Stimulated activated CD4-positive, alpha-beta T cell treated with anti-CD3 and anti-CD28 coated beads, Interleukin-12 subunit alpha, Interleukin-12 subunit beta, amount 100 ng/mL, for 48 hours (primary cell): ENCODE data around the gene SURF2.

Experiments used
- DNase-seq, 3 donors: peaks; one replicate each; pipeline ENCODE4 v3.0.0-alpha.2; 2020; ENCODE audit warnings: low read depth in 2 of 3, low spot score in 1 of 3

Gene SURF2

DNA sequence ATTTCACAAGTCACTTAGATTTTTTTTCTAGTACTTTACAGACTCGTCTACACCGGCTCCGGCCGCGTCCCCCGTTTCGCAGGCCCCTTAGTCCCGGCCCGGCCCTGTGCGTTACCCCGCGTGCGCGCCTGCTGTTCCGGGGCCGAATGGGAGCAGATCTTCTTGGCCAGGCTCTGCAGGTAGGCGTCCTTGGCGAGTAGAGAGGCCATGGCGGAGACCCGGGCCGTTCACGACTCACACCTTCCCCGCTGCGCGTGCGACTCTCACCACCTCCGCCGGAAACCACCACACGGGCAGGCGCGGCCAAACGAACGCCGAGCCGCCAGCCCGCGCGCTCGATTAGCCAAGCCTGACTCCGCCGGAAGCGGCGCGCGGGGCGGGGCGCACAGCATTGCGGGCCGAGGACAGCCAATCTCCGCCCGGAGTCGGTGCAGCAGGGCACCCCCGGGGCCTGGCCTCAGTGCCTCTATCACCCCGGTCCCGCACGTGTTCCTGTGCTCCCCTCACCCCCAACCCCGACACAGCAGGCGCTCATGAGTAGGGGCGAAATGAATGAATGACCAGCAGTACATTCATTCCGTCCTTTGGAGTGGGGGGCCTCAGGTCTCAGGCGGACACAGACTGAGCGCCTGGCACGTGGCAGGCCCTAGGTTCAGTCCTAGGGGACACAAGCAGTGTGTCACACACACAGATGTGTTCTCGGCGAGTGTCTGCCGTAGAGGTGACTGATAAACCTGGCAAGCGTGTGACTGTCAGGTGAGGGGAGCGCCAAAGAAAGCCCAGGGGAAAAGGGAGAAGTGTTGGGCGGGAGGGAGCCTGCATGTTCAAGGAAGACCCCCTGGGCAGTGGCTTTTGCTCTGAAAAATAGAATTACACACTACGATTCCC, 20.2 kb upstream of the SURF2 start, which contains the start of gene SURF6:
SURF6 (minus strand) TSS at position 265 of the 888 bp plus-strand sequence; CDS start at position 209, 56 bp downstream.
- DNase-seq, result peak; percentile 88 to 93 (median 90)

DNA sequence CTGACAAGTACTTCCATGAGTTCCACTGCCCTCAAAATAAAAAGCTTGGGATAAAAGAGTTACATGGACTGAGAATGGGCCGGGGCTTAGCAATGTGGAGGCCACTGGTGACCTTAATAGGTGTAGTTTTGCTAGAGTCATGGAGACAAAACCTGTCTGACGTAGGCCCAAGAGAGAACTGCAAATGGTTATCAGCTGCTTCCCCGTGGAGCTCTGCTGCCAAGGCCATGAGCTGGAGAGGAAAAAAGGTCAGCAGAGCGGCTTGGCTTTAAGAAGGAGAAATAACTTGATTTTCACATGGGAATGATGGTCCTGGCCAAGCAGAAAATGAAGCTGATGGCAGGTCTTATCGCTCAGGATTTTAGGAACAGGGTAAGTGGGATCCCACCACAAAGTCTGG, 16.7 kb upstream of the SURF2 start:
- no peak for DNase-seq

DNA sequence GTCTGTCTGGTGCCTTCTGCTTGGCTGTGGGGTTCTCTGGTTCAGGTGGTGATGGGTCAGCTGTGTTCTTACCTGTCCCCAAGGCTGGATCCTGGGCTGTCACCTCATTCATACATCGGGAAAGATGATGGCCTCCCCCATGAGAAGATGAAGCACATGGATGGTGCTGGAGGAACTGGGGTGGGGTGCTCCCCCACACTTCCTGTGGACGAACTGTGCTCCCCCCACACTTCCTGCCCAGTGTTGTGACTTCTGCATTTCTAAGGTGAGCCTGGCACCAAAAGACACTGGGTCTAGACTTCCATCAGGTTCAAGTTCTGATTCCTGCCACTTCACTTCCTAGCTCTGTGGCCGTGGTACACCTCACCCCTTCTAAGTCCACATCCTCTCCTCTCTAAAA, 16.1 kb upstream of the SURF2 start:
- no peak for DNase-seq

DNA sequence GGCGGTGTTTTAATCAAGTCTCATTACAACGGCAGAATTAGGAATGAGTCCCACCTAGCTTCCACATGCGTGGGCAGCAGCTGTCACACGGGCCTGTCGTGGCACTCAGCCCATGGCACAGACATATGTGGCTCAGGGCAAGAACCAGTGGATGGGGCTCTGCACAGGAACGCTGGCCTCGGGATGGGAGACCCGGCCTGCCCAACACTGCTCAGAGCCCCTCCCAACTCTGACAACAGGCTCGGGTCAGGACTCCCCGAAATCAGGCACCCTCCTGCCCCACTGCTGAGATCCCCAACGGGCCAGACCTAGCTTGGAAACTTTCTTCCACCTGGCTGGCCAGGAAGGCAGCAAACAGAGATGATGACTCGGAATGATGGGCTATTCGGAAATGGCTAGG, 15.4 kb upstream of the SURF2 start:
- DNase-seq, result no peak

DNA sequence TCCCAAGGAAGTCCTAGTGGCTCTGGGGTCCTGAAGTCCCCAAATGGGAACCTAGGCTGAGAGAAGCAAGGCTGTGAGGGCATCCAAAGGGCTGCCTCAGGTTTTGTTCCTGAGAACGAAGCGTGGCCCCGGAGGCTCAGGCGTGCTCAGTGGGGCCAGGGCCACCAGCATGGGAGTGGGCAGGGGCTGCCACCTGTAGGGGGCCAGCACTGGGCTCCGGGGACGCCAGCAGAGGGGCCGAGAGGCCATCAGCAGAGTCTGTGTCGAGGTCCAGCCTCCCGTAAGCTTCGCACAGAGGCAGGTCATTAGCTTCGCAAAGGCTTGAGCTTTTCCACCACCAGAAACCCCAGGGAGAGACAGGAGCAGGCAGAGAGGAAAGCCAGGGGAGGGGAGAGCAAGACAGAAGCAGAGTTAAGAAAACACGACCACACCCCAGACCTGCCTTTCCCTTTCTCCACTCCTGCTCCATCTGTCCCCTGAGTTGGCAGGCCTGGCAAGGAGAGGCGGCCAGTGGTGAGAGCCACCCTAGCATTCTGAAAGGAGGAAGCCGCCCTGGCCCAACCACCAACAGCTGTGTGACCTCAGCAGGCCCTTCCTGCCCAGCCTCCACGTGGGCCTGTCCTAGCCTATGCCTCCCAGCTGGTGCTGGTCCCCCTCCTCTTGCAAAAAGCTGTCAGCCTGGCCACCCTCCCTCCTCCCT, 14.8 kb upstream of the SURF2 start:
- no peak for DNase-seq

DNA sequence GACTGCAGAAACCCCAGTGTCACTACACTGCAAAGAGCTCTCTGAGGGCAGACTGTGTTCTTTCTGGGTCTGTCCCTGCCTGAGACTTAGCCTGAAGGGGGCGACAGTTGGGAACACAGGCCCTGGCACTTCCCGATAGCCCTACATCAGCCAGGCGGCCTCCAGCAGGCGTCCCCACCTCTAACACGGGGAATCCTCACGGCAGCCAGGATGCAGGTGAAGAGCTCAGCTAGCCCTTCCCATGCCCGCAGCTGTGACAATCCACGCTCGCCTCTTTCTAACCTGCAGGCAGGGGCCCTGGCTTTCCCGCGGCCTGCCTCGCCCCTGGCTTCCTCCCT, 14.3 kb upstream of the SURF2 start:
- no peak for DNase-seq

DNA sequence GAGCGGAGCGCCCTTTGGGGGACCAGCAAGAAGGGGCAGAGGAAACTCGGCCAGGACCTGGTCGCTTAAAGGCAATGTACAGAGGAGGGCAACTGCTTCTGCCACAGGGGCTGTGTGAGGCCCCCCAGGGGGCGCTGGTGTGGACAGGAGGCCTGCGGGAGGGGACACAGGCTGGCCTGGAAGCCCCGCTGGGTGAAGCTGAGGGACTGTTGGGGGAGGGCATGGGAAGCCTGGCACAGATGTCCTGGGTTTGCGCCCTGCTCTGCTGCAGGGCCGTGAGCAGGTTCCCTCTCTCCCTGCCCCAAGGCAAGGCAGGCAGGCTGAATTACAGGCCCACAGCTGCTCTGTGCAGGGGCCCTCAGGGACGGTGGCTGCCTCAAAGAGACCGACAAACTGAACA, 13.8 kb upstream of the SURF2 start:
- no peak for DNase-seq

DNA sequence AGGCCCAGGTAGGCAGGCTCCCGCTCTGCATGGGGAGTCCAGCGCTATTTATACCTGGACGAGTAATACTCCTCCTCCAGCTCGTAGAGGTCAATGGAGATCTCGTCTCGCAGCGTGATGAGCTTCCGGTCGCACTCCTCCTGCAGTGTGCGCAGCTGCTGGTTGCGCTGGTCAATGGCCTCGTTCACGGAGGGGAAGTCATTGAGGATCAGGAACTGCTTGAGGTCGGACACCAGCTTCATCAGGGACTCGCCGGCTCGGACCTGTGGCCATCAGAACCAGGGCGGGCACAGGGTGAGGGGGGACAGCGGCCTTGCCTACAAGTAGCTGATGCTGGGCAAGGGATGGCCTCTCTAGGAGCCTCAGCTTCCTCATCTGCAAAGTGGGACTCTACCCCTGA, 12.3 kb upstream of the SURF2 start:
- DNase-seq, result no peak

DNA sequence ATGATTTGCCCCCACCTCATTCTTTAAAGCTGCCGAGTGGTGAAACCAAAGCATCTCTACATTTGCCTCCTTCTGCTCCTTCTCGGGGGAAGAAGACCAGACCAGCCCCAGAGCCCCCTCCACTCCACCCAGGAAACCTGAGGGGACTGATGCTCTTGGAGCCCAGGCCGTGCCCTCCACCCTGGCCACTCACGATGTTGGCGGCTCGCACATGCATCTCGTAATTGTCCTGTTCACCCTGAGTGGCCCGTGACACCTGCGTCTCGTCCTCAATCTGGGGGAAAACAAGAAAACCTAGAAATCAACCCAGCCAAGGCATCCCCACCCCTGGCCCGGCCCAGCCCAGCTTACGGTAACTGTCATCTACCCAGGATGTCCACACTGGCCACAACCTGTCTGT, 11.4 kb upstream of the SURF2 start:
- no peak for DNase-seq

DNA sequence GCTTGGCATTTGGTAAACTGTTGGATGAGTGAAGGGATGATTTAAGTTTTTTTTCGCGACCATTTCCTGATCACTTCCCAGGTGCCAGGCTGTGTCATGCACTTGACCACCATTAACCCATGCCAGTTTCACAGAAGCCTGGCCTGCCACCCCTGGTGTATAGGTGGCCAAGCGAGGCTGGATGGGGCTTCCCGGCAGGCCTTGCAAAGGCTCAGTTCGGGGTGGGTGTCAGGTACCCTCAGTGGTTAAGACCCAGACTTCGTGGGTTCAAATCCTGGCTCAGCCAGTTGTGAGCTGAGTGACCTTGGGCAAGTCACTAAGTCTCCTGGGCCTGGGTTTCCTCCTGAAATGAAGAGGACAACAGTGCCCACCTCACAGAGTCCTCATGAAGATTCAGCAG, 10.8 kb upstream of the SURF2 start:
- DNase-seq, result no peak

DNA sequence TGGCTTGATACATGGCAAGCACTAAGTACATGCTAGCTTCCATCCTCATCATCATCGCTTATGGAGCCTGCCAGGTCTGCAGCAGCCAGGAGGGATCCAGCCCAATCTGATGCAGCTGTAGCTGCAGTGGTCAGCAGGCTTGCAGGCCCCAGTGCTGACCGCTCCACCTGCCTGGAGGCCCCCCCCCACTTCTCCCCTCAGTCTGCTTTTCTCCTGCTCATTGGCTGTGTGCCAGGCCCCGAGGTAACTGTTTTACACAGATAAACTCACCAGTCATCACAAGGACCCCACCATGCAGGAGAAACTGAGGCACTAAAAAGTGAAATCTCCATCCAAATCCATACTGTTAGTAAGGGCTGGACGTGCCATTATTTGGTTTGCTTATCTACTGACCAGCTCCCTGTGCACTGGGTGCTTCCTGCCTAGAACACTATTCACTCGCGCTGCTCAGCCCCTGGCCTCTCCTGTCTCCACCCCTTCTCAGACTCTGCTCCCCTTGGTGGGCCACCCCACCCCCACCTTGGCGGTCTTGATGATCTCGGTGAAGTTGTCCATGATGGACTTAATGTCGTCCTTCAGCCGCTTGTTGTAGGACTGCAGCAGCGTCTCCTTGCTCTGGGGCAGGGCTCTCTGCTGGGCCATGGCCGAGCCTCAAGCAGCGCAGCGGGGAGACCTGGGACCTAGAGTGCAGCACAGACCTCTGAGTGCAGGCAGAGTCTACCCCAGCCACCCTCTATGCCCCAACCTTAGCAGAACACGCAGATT, 10.1 kb upstream of the SURF2 start:
- DNase-seq, result no peak

DNA sequence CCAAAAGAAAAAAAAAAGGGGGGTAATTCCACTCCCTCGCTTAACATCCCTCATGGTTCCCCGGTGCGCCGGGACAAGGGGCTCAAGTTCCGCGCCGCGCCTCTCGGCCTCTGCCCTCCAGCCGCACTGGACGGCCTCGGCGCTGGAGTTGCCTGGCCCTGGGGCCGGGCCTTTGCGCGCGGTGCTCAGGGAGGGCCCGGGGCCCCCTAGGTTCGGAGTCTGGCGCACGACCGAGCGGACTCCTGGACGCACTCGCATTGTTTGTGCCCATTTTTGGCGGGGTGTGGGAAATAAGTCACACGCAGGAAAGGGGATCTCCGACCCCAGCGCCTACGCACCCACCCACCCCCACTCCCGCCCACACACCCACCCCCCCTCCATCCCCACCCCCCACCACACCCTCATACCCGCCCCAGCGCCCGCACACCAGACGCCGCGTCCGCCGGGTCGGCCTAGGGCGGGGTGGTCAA, 8.8 kb upstream of the SURF2 start:
- DNase-seq, result no peak

DNA sequence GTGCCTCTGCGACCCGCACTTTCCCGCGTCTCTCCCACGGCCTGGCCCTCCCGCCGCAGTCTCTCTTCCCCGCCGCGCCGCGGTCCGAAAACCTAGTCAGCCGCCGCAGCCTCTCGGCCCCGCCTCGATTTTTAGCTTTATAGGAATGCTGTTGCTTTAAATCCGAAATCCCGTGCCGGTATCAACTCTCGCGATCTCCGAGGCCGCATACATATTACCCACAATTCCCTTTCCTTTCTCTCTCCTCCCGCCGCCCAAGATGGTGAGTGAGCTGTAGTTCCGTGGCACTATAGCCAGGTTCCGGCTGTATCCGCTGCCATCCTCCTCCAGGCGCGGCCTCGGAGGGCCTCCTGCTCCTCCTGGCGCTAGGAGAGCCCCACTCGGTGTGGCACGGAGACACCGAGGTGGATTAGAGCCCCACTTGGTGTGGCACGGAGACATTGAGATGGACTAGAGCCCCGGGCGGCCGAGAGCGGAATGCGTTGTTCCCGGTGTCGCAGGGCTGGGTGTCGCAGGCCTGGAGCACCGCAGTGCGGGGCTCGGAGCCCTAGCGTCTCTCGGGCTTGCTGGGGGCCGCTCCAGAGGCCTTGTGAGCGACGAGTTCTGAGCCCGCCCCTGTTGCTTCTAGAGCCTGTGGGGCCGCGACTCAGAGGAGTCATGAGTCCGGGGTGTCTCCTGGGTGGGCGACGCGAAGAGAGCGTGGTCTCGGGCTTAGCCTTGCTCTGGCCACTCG, 8.2 kb upstream of the SURF2 start, which contains the start of the genes MED22 and RPL7A:
MED22 (minus strand) TSS at position 147 of the 733 bp plus-strand sequence. CDS start 1,469 bp downstream, outside the sequence.
RPL7A (plus strand) TSS at position 234 of the 733 bp plus-strand sequence; CDS start at position 260, 26 bp downstream.
- DNase-seq, result peak; percentile 90 to 91 (median 90)

DNA sequence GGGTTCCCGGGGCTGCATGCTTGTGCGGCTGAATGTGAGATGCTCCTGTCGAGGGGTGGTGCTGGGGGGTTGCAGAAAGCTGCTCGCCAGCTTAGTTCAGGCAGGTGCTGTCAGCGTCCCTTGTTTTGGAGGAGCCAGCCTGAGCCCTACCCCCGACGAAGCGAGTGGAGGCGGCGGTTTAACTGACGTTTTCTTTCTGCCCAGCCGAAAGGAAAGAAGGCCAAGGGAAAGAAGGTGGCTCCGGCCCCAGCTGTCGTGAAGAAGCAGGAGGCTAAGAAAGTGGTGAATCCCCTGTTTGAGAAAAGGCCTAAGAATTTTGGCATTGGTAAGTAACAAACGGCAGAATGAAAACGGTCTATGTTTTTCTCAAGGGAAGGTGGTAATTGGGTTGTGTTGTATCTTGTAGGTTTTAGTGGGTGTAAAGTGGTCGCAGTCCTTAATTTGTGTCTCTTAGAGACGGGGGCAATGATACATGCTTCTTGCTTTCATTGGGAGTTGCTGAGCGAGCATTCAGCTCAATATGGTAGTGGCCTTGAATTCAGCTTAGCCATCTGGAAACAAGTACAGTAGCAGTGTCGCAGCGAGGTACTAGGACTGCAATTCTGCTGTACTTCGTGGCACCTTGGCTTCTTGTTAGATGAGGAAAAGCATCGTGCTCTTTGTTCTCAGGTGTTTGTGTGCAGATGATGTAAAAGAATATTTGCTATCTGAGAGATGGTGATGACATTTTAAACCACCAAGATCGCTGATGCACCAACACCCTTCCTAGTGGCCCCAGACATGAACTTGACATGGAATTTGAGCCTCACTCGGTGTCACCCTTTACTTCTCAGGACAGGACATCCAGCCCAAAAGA, 7.4 kb upstream of the SURF2 start:
- no peak for DNase-seq

DNA sequence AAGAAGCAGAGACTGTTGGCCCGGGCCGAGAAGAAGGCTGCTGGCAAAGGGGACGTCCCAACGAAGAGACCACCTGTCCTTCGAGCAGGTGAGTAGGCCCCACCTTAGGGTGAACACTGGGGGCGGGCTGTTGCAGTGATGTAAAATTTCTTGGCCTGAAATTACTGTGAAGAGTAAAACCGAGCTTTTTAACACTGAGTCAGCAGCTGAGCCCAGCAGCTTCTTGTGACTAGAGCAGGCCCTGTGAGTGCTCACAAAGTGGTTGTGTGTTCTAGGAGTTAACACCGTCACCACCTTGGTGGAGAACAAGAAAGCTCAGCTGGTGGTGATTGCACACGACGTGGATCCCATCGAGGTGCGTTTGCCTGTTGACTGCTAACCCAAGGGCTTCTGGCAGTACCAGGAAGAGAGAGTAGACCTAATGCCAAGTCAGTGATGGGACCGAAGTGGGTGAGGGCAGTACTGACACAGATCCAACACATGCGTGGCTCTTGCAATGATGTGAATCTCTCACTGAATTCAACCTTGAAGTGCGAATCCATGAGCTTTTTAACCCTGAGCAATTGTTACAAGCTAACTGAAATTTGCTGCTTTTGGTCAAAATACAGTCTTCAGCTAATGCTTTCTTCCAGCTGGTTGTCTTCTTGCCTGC, 6.3 kb upstream of the SURF2 start:
- no peak for DNase-seq

DNA sequence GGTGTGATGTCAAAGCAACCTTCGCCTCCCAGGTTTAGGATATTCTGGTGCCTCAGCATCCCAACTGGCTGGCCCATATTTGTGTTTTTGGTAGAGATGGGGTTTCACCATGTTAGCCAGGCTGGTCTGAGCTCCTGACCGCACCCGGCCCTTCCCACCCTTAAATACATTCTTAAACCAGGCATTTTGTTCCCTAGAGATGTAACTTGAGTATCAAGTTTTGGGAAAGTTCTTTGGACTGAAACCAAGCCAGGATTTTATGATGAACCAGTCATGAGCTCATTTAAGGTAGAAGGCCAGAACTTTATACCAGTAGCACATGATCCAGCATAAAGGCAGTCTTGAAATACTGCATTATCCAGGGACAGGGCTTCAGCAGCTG, 4.8 kb upstream of the SURF2 start:
- no peak for DNase-seq

DNA sequence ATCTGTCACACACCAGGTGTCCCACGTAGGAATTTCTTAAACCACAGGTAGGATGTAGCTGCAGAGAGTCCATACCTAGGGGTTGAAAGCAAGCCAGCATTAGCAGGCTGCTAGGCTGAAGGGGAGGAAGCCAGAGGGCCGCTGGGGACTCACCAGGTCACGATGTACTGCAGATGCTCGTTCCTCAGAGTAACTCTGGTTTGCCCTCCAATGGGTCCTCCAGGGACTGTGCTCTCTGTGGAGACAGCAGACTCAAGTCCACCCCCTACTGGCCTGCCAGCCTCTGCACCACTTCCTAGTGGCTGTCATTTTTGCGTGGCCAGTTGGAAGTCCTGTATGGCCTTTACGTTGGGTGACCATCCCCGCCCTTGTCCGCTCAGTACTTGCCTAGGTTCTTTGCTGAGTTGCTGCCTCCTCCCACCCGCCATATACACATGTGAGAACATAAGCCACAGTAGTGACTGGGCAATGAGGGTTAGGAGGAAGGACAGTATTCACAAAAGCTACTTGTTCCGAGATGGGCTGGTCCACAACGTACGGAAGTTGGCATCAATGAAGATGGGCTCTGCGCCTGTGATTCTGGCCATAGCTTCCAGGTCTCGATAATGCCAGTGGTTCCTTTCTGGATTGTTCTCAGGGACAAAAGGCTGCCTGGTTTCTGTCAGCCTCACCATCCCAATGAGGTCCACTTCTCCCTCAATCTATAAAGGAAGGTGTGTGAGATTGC, 4.3 kb upstream of the SURF2 start:
- peak in 1 of 3 donors; percentile 46 for DNase-seq

DNA sequence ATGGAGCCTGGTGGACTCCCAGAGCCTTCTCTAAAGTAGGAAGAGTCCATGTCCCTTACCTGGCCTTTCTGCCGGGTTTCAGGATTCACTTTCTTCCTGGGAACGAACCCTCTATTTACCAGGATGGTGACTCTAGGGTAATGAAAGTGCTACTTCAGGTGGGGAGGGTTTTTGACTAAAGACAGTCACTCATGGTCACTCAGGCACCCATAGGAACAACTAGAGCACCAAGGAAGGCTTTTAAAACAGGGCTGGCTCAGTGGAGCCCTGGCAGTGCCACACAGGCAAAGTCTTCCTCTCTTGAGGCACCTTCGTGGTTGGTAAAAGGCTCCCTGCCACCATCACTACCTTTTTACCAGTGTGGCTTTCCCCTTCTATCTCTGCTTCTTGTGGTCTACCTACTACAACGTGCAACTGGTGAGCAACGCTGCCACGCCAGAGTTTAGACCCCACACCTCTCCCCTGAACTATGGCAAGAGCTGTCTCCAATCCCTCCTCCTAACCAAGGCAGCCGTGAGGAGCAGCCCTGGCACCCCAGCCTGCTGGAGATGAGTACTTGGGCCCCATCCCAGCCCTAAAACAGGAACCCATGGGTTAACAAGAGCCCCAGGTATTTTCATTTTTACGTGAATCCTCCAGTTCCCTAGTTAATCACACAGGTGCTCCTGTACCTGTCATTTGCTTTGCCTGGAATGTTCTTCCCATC, 3.6 kb upstream of the SURF2 start:
- DNase-seq, result no peak
